Calu3 (cell line): Measurements from ENCODE around the gene FAM200A. TPM values are rescaled to one million over a fixed set of nuclear protein-coding genes. Genes with fewer than 3 reads are reported as not detected.
A peak's percentile ranks its signal among the peaks of the same experiment; 100 is the strongest.

Experiments
- BruUV-seq: library from RNA; stranded (reverse); fragments of 400-500 nt; replicated peaks from 2 replicates; lab custom pipeline; 2021; lab: Mats Ljungman, UMichigan
- CTCF ChIA-PET: fragments of 300-600 bp; sonication (Branson Sonifier 250); formaldehyde crosslinking; loops from one replicate; lab custom pipeline; 2022; ENCODE audit warnings: antibody characterized with exemption; lab: Charles Lee
- DNase-seq: peaks from one replicate; pipeline ENCODE4 v3.0.0; 2022
- H3K27ac Mint-ChIP-seq: one replicate; pipeline ENCODE4 v1.8.0; 2022; ENCODE audit warnings: mixed read lengths; ENCODE audit not compliant: unreplicated experiment
- H3K27me3 Mint-ChIP-seq: one replicate; pipeline ENCODE4 v1.8.0; 2022; ENCODE audit warnings: mixed read lengths; ENCODE audit not compliant: unreplicated experiment
- H3K36me3 Mint-ChIP-seq: one replicate; pipeline ENCODE4 v1.8.0; 2022; ENCODE audit warnings: mild to moderate bottlenecking, moderate library complexity, mixed read lengths; ENCODE audit not compliant: insufficient read depth, unreplicated experiment
- H3K4me1 Mint-ChIP-seq: one replicate; pipeline ENCODE4 v1.8.0; 2022; ENCODE audit warnings: mild to moderate bottlenecking, low read depth, mixed read lengths; ENCODE audit not compliant: unreplicated experiment
- H3K4me3 Mint-ChIP-seq: one replicate; pipeline ENCODE4 v1.8.0; 2022; ENCODE audit warnings: mild to moderate bottlenecking, low read depth, moderate library complexity, mixed read lengths; ENCODE audit not compliant: unreplicated experiment
- H3K9me3 Mint-ChIP-seq: one replicate; pipeline ENCODE4 v1.8.0; 2022; ENCODE audit warnings: low read depth, mixed read lengths; ENCODE audit not compliant: unreplicated experiment
- intact Hi-C: fragments of 100-400 bp; cut with micrococcal nuclease; formaldehyde crosslinking; loops from one replicate; pipeline ENCODE4 v1.10.0; 2022; ENCODE audit not compliant: unreplicated experiment
- total RNA-seq: library from RNA; stranded (reverse); gene quantifications from 2 replicates; pipeline ENCODE4 v1.2.3, GENCODE V29; 2022
- TF ChIP-seq, protein P1 (sequence below): fragments of 200-600 bp; IDR thresholded peaks from one replicate; pipeline ENCODE4 v1.8.0; 2022; ENCODE audit warnings: antibody characterized with exemption; ENCODE audit not compliant: unreplicated experiment

The FAM200A gene
- total RNA-seq, 1 experiment from 2014 or later = 4.1 TPM

DNA sequence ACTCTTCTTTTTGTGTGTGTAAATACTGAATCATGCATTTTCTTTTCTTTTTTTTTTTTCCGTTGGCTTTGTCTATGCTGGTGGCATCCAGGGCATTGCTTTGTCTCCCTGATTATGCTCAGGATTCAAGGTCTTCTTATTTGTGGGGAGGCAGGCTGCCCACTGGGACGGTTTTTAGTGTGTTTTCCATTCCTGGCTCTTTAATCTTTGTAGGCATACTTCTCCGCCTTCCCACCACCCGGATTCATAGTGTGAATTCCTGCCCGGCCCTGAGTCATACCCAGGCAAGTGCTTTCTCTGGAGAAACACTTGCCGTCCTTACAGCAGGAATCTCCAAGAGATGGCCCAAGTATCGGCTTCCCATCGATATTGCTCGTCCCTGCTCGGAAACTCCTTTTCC lies 11.7 kb upstream of the FAM200A start:
- CTCF ChIA-PET = interaction anchor here (0.6 kb wide), 1 partner anchor 738 kb away, joined by 10 read pairs; no protein-coding TSS in a partner anchor
- H3K27ac Mint-ChIP-seq = peak overlapping the region; percentile 75
- DNase-seq = peak; percentile 17

DNA sequence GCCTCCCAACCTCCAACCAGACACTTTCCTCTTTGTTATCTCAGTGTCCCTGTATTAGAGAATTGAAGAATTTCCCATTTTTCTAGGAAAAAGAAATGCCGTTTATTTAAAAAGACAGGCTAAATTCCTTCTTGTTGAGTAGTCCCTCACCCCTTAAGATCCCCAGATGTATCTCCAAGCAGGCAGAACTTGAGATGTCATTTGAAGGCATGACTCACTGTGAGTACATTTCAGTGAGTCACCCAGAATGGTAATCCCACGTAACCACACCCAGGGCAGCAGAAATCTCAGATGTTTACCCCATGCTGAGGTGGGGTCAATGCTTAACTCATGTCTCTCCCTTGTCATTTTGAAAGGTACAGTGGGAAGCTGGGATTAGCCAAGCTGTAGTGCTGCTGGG lies 10.9 kb upstream of the FAM200A start:
- no peaks in the 10 kb centered on the region for H3K9me3 Mint-ChIP-seq
- peak overlapping the region; percentile 13 for H3K4me3 Mint-ChIP-seq
- BruUV-seq = no TSS peak
- H3K36me3 Mint-ChIP-seq = no peaks in the 10 kb centered on the region
- CTCF ChIA-PET = interaction anchor here (0.6 kb wide), 1 partner anchor 737 kb away, joined by 10 read pairs; no protein-coding TSS in a partner anchor
- DNase-seq = peak; percentile 72
- TF ChIP-seq, protein P1, sequence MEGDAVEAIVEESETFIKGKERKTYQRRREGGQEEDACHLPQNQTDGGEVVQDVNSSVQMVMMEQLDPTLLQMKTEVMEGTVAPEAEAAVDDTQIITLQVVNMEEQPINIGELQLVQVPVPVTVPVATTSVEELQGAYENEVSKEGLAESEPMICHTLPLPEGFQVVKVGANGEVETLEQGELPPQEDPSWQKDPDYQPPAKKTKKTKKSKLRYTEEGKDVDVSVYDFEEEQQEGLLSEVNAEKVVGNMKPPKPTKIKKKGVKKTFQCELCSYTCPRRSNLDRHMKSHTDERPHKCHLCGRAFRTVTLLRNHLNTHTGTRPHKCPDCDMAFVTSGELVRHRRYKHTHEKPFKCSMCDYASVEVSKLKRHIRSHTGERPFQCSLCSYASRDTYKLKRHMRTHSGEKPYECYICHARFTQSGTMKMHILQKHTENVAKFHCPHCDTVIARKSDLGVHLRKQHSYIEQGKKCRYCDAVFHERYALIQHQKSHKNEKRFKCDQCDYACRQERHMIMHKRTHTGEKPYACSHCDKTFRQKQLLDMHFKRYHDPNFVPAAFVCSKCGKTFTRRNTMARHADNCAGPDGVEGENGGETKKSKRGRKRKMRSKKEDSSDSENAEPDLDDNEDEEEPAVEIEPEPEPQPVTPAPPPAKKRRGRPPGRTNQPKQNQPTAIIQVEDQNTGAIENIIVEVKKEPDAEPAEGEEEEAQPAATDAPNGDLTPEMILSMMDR = no peak
- H3K4me1 Mint-ChIP-seq = peaks cover 25% of the 10 kb centered on the region
- peak overlapping the region; percentile 75 for H3K27ac Mint-ChIP-seq
- no peaks in the 10 kb centered on the region for H3K27me3 Mint-ChIP-seq
- intact Hi-C loops = no loop called here

More for the DNA sequence above, 11.7 kb upstream of the FAM200A start:
- H3K4me3 Mint-ChIP-seq = peak overlapping the region; percentile 44
- H3K36me3 Mint-ChIP-seq = no peaks in the 10 kb centered on the region
- intact Hi-C loops = no loop called here
- BruUV-seq = TSS peak; percentile 13
- H3K9me3 Mint-ChIP-seq = no peaks in the 10 kb centered on the region
- no peaks in the 10 kb centered on the region for H3K27me3 Mint-ChIP-seq
- peaks cover 25% of the 10 kb centered on the region for H3K4me1 Mint-ChIP-seq
- TF ChIP-seq, protein P1 = no peak

DNA sequence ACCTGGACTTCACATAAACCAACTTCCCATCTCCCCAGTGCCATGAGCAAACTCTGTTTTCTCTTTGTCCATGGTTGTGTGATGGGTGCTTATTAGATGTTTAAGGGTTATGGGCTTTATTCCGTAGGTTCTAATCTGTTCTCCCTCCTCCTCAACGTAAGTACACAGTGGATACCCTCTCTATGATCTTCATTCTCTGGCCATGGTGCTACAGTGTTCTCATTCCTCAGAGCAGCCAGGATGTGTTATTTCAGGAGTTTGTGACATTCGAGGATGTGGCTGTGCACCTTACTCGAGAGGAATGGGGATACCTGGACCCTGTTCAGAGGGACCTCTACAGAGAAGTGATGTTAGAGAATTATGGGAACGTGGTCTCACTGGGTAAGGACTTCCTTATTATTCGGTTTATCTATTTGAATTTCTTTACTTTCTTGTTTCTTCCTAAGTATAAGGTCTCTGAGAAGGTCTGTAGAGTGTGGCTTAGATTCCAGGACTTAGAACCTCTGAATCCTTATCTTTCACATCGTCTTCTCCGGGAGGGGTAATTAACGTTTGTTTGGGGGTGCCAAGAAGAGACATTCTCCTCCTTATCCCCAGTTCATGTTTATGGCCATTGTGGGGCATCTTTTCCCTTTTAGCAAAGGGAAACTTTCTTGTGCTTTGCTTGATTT lies 10.3 kb upstream of the FAM200A start:
- CTCF ChIA-PET = no interaction called here
- TF ChIP-seq, protein P1 = no peak
- peak overlapping the region; percentile 75 for H3K27ac Mint-ChIP-seq
- intact Hi-C loops = no loop called here
- DNase-seq = no peak
- H3K9me3 Mint-ChIP-seq = no peaks in the 10 kb centered on the region
- no TSS peak for BruUV-seq
- peaks cover 25% of the 10 kb centered on the region for H3K4me1 Mint-ChIP-seq
- no peaks in the 10 kb centered on the region for H3K36me3 Mint-ChIP-seq
- no peaks in the 10 kb centered on the region for H3K27me3 Mint-ChIP-seq
- H3K4me3 Mint-ChIP-seq = peak overlapping the region; percentile 13

DNA sequence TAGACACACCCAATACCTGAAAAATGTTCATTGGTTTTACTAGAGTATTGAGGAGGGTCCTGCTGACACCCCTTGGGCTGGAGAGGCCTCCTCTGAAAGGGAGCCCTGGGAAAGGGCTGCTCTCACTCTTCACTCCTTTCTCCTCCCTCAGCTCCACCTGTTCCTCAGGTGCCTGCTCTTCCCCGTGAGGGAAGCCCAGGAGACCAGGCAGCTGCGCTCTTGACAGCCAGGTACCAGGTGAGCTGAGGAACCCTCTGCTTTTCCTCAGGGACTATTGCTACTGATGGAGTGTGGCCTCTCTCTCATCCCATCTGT lies 9.8 kb upstream of the FAM200A start:
- no TSS peak for BruUV-seq
- no peak overlapping the region for H3K27ac Mint-ChIP-seq
- CTCF ChIA-PET = no interaction called here
- no peak overlapping the region for H3K4me3 Mint-ChIP-seq
- H3K36me3 Mint-ChIP-seq = no peaks in the 10 kb centered on the region
- no peaks in the 10 kb centered on the region for H3K9me3 Mint-ChIP-seq
- intact Hi-C loops = no loop called here
- peaks cover 25% of the 10 kb centered on the region for H3K4me1 Mint-ChIP-seq
- TF ChIP-seq, protein P1 = no peak
- no peak for DNase-seq
- no peaks in the 10 kb centered on the region for H3K27me3 Mint-ChIP-seq
